ENCODE measurements around the gene PACRG.

DNA sequence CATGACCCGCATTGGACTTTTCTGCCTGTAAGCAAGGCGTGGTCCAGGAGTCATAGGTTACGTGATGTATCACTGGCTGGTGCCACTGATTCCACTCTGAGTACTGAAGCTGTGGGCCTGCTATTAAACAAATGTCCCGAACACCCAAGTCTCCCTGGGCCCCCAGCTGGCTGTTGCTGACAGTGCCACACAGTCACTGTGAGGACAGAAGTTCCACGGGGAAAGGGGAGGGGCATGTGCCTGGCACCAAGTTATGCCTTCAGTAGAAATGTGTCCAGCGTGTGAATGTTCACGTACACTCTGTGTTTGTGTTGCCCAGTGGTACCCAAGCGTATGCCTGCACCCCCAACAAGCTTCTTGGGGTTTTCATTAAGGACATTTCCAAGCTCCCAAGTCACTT is 515.3 kb downstream of the PACRG start:
- no peak for TF ChIP-seq ZFP30 (CRISPR knock-in tag; IDR thresholded peaks at IDR 0.05)
- TF ChIP-seq PATZ1 (CRISPR knock-in tag; IDR thresholded peaks at IDR 0.05; ENCODE audit: borderline replicate concordance) = no peak
- TF ChIP-seq SNAI2 (CRISPR knock-in tag; IDR thresholded peaks at IDR 0.05) = no peak
